ENCODE measurements around the gene PSG1. TPM values are rescaled to one million over a fixed set of nuclear protein-coding genes. Genes with fewer than 3 reads are reported as not detected.

PSG1 gene
- total and polyA plus RNA-seq, 5 donors: not detected

DNA sequence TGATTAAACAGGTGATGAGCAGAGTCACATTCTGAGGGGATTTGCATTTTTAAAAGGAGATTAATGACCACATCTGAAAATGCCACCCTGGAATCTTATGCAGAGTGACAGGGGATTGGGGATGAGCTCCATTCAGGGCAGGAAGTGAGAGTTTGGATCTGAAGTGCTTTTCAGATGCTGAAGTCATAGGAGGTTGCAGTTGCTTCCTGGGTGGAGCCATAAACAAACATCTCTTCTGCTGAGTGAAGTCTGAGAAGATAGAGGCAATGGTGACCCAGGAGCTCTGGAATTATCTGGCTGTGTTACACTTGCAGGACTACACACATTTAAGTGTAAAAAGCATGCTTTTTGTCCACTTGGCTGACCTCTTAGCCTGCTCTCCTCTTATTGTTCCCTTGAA is 62.6 kb downstream of the PSG1 start:
- no peaks in the 10 kb centered on the region for H3K9me3 ChIP-seq (ENCODE audit: control insufficient read depth, low read length)
- intact Hi-C loops (cut with DNase I): no loop called here
- ATAC-seq (no peak), DNase-seq (no peak)
- no peaks in the 10 kb centered on the region for H3K4me1 ChIP-seq (ENCODE audit: control insufficient read depth, insufficient read depth, low read length)
- no peak overlapping the region for H3K27ac ChIP-seq (ENCODE audit: low read length)
- no peak overlapping the region for H3K4me3 ChIP-seq (ENCODE audit: low read length)
- no peaks in the 10 kb centered on the region for H3K27me3 ChIP-seq (ENCODE audit: control insufficient read depth, insufficient read depth)

Other genes with a start within 250 kb of the PSG1 start
- gene PSG3, start 139.2 kb downstream of the PSG1 start, total RNA-seq: not detected
- gene PSG3, start 139.2 kb downstream of the PSG1 start, polyA plus RNA-seq: not detected
- not detected for gene PSG8, start 114.0 kb downstream of the PSG1 start, total RNA-seq
- gene PSG8, start 114.0 kb downstream of the PSG1 start, polyA plus RNA-seq: not detected
- gene PSG6, start 38.2 kb upstream of the PSG1 start, total RNA-seq: not detected
- not detected for gene PSG6, start 38.2 kb upstream of the PSG1 start, polyA plus RNA-seq
- not detected for gene PSG7, start 57.5 kb upstream of the PSG1 start, total RNA-seq
- gene PSG7, start 57.5 kb upstream of the PSG1 start, polyA plus RNA-seq: not detected
- gene PSG11, start 146.8 kb upstream of the PSG1 start, total RNA-seq: not detected
- not detected for gene PSG11, start 146.8 kb upstream of the PSG1 start, polyA plus RNA-seq
- gene PSG2, start 203.0 kb upstream of the PSG1 start, total RNA-seq: not detected
- gene PSG2, start 203.0 kb upstream of the PSG1 start, polyA plus RNA-seq: not detected